ENCODE data around the gene HMGCR. TPM values are rescaled to one million over a fixed set of nuclear protein-coding genes. Genes with fewer than 3 reads are reported as not detected.
A peak's percentile ranks its signal among the peaks of the same experiment; 100 is the strongest.
"Not testable (repeated sequence)": the region's sequence is repeated elsewhere in the genome, so short reads cannot be mapped to it uniquely, and the experiment has no call there.

Gene HMGCR
- 10.1 TPM for total RNA-seq
- long read RNA-seq, full-length matches to known transcripts, result 2 of 3 reads
- long read RNA-seq, partial matches to known transcripts, result 0 of 3 reads
- long read RNA-seq, other reads (novel, unspliced or antisense), result 1 of 3 reads

DNA sequence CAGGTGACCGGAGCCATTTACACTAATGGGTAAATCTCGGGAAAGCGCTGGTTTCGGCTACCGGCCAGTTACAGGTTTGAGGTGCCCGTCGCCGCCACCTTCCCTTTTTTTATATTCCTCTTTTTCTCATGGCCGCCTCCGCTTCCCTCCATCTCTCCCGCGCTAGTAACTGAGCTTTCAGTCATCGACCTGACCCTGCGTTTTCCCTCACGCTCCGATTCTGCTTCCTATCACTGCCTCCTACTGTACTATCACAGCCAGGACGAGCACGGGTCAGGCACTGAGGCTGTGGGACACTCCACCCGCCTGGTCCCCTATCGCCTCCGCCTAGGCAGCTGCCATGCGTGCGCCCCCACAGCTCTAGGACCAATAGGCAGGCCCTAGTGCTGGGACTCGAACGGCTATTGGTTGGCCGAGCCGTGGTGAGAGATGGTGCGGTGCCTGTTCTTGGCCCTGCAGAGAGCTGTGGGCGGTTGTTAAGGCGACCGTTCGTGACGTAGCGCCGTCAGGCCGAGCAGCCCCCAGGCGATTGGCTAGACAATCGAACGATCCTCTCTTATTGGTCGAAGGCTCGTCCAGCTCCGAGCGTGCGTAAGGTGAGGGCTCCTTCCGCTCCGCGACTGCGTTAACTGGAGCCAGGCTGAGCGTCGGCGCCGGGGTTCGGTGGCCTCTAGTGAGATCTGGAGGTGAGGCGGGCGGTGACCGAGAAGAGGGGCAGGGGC lies at the start of gene HMGCR:
Gene HMGCR (plus strand): TSS at position 606 of the 722 bp plus-strand sequence. CDS start 5,386 bp downstream, outside the sequence.
- ATAC-seq, result peak; percentile 99
- intact Hi-C loops (cut with micrococcal nuclease), result no loop called here

GRCh38 chr5:75291844-75292243 lies 45.2 kb upstream of the HMGCR start:
- intact Hi-C loops (cut with micrococcal nuclease); DNase-seq; ATAC-seq: not testable (repeated sequence)

More for the DNA sequence above, at the start of gene HMGCR:
- DNase-seq, result peak; percentile 99

GRCh38 chr5:75300084-75300483 lies 36.9 kb upstream of the HMGCR start:
- ATAC-seq (no peak), DNase-seq (no peak)
- intact Hi-C loops (cut with micrococcal nuclease), result no loop called here

GRCh38 chr5:75303419-75303818 lies 33.6 kb upstream of the HMGCR start:
- intact Hi-C loops (cut with micrococcal nuclease), result no loop called here
- DNase-seq, result no peak
- ATAC-seq, result no peak

GRCh38 chr5:75304486-75304885 lies 32.5 kb upstream of the HMGCR start:
- DNase-seq; ATAC-seq; intact Hi-C loops (cut with micrococcal nuclease): not testable (repeated sequence)

DNA sequence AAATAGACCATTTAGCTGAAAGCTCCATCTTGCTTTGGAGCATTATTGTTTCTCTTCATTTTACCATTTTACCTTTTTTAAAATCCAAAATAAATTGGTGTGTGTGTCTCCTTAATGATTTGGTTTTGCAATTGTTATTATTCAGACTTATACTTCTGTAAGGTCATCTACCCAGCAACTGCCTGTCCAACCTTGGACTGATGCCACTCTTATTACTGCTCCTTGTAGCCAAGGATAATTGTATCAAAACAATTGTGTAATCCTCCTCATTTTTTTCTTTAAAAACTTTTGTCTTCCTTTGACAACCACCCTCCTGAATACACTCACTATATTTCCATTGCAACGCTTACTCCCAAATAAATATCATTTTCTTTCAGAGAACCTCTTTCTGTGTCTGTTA lies 30.3 kb upstream of the HMGCR start:
- DNase-seq (no peak), ATAC-seq (no peak)
- intact Hi-C loops (cut with micrococcal nuclease), result no loop called here

DNA sequence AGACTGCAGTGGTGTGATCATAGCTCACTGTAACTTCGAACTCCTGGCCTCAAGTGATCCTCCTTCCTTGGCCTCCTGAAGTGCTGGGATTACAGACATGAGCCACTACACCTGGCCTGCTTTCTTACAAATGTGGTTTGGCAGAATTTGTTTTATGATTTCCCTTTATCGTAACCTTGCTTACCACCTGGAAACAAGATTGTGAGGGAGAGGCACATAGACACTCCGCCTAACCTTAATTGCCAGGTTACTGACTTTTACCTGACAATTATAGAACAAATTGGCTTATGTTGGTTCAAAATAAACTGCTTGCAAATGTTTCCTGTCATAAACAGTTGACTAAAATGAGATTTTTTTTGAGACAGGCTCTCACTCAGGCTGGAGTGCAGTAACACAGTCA lies 26.8 kb upstream of the HMGCR start:
- intact Hi-C loops (cut with micrococcal nuclease), result no loop called here
- ATAC-seq (no peak), DNase-seq (no peak)

- DNase-seq; intact Hi-C loops (cut with micrococcal nuclease): not testable (repeated sequence)
- peak; percentile 23 for ATAC-seq
Measured at GRCh38 chr5:75319148-75319547, 17.9 kb upstream of the HMGCR start.

- DNase-seq, result no peak
- intact Hi-C loops (cut with micrococcal nuclease), result no loop called here
- ATAC-seq, result no peak
Measured at GRCh38 chr5:75319638-75320037, 17.4 kb upstream of the HMGCR start.

DNA sequence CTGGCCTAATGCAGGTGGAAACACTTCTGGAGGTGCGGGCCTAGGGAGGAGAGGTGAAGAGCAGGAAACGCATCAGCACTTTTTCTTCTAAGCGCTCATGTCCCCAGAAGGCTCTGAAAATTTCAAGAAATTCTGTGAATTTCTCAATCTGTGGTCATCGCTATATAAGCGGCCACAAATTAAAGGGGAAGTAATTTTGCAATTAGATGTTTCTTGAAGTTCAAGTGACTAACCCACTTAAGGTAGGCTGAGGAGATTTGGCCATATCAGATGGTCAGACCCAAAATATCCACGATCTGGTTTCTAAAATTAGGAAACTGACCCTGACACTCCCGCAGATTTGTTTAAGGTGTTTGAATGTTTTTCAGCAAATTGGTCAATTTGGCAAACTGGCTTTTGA lies 16.6 kb upstream of the HMGCR start:
- intact Hi-C loops (cut with micrococcal nuclease), result no loop called here
- DNase-seq (no peak), ATAC-seq (peak; percentile 37)

DNA sequence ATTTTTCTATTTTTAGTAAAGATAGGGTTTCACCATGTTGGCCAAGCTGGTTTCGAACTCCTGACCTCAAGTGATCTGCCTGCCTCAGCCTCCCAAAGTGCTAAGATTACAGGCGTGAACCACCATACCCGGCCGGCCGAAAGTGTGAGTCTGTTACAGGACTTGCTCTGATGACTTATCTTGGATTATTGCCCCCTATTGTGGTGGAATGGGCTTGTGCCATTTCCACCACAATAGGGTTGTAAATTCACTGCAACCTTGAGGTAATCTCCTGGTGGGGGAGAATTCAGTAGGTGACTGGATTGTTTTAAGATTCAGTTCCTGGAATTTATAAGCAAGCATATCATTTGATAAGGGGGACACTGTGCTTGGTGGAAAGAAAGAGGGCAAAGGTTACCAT lies 15.0 kb upstream of the HMGCR start:
- no peak for ATAC-seq
- intact Hi-C loops (cut with micrococcal nuclease), result no loop called here
- no peak for DNase-seq

DNA sequence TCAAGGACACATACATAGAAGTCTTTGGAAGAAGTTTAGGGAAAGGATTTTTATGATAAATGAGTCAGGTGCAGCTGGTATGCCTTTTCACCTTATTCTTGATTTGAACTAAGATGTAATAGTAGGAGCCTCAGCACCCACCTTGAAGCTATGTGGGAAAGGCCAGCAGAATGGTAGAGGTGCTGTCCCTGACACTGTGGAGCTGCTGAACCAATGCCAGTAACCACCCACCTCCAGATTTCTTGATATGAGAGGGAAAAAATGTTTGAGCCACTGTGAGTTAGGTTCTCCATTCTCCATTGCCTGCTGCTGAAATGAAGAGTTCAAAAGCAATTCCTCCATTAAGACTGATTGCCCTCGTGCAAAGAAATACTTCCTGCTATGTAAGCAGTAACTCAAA lies 12.2 kb upstream of the HMGCR start:
- DNase-seq (no peak), ATAC-seq (no peak)
- intact Hi-C loops (cut with micrococcal nuclease), result no loop called here

DNA sequence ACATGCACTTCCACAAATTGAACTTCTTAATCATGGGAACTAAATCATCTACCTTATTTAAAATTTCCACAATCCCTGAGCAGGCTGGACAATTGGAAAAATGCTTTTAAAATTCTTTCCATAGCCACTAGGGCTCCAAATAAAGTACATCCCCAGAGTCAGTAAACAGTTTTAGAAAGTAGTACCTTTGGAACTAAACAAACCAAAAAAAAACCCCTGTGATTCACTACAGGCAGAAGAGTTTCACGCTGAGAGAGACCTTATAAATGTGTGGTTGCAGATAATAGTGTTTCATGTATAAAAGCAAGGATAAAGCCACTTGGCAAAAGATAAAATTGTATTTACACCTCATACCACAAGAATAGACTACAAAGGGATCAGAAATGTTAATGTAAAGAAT lies 11.8 kb upstream of the HMGCR start:
- intact Hi-C loops (cut with micrococcal nuclease), result no loop called here
- DNase-seq, result no peak
- ATAC-seq, result no peak

- intact Hi-C loops (cut with micrococcal nuclease), result no loop called here
- DNase-seq (no peak), ATAC-seq (no peak)
Measured at GRCh38 chr5:75330404-75330803, 6.6 kb upstream of the HMGCR start.

- intact Hi-C loops (cut with micrococcal nuclease), result no loop called here
- no peak for ATAC-seq
- DNase-seq, result no peak
Measured at GRCh38 chr5:75331095-75332090, 5.6 kb upstream of the HMGCR start.

- DNase-seq; intact Hi-C loops (cut with micrococcal nuclease): not testable (repeated sequence)
Measured at GRCh38 chr5:75333759-75334158, 3.3 kb upstream of the HMGCR start.

GRCh38 chr5:75334413-75334812 lies 2.6 kb upstream of the HMGCR start:
- intact Hi-C loops (cut with micrococcal nuclease); DNase-seq; ATAC-seq: not testable (repeated sequence)

More at GRCh38 chr5:75333759-75334158, 3.3 kb upstream of the HMGCR start:
- not testable (repeated sequence) for ATAC-seq

DNA sequence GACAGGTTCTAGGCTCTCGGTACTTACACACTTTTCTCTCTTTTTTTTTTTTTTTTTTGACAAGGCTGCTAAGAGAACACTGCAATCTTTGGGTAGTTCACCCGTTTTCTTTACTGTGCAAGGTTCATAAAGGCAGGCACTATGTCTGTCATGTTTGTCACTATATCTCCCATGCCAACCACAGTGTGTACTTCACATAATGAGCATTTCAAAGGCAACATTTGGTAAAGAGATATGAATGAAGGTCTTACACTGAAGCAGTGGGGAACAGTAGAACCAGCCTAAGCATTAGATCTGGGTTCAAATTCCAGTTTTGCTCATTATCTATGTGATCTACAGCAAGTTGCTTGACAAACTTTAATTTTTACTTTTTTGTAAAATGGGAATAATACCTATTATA lies 1.5 kb upstream of the HMGCR start:
- ATAC-seq, result no peak
- DNase-seq, result no peak
- intact Hi-C loops (cut with micrococcal nuclease), result no loop called here

DNA sequence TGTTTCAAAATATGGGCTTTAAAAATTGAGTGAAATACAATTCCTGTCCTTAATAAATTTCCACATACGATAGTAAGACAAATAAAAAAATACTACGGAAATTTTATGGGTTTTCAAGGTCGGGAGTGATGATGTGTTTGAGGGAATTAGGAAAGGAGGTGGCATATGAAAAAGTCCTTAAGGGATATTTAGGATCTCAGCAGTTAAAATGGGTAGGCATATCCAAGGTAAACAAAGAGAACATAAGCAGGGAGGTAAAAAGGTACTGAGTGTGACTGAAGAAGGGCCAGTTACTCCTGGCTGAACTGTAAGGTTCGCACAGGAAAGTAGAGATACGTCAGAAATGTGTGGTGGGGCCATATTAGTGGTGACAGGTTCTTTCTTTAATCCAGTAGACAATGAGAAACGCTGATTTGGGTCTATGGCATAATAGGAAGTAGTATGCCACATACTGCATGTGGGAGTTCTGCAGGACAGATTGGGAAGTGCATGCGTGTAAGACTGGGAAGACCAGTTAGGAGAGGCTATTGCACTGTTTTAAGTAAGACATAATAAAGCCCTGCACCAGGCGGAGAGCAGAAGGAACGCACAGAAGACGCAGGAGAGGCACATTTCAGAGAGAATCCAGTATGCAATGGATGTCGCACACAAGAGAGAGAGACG lies 937 bp upstream of the HMGCR start:
- intact Hi-C loops (cut with micrococcal nuclease), result no loop called here
- DNase-seq (no peak), ATAC-seq (peak; percentile 55)

All from left ventricle myocardium superior (tissue), 1 donor.